Activated CD8-positive, alpha-beta T cell treated with anti-CD3 and anti-CD28 coated beads for 36 hours (primary cell): ENCODE results near the gene ARHGAP12. TPM values are rescaled to one million over a fixed set of nuclear protein-coding genes. Genes with fewer than 3 reads are reported as not detected.
"Not testable (repeated sequence)": the region's sequence is repeated elsewhere in the genome, so short reads cannot be mapped to it uniquely, and the experiment has no call there.

Source experiments
- ATAC-seq: fragments of 200-7000 bp; cut with Tn5 transposase; one replicate; pipeline ENCODE4 v1.10.0; 2021; ENCODE audit warnings: mild to moderate bottlenecking, moderate library complexity
- CTCF ChIA-PET: fragments of 350-600 bp; sonication (Branson Sonifier 250); formaldehyde crosslinking; loops from one replicate; lab custom pipeline; 2021; ENCODE audit warnings: antibody characterized with exemption; lab: Charles Lee
- POLR2A ChIA-PET: fragments of 350-600 bp; sonication (Branson Sonifier 250); formaldehyde crosslinking; loops from one replicate; lab custom pipeline; 2021; ENCODE audit warnings: antibody characterized with exemption; lab: Charles Lee
- DNase-seq: peaks from one replicate; pipeline ENCODE4 v3.0.0-alpha.2; 2020
- H3K27ac Mint-ChIP-seq: one replicate; pipeline ENCODE4 v1.8.0; 2021; ENCODE audit warnings: mild to moderate bottlenecking, mixed read lengths
- H3K27me3 Mint-ChIP-seq: one replicate; pipeline ENCODE4 v1.8.0; 2021; ENCODE audit warnings: mixed read lengths
- H3K36me3 Mint-ChIP-seq: one replicate; pipeline ENCODE4 v1.8.0; 2021; ENCODE audit warnings: low read depth, mixed read lengths
- H3K4me1 Mint-ChIP-seq: one replicate; pipeline ENCODE4 v1.8.0; 2021; ENCODE audit warnings: low read depth, mixed read lengths
- H3K4me3 Mint-ChIP-seq: one replicate; pipeline ENCODE4 v1.8.0; 2021; ENCODE audit warnings: mild to moderate bottlenecking, moderate library complexity, mixed read lengths
- H3K9me3 Mint-ChIP-seq: one replicate; pipeline ENCODE4 v1.8.0; 2021; ENCODE audit warnings: mixed read lengths
- CTCF ChIP-seq: fragments of 200-600 bp; IDR thresholded peaks from one replicate; pipeline ENCODE4 v1.8.0; 2022; ENCODE audit warnings: antibody characterized with exemption, mild to moderate bottlenecking
- intact Hi-C: fragments of 100-400 bp; cut with micrococcal nuclease; formaldehyde crosslinking; loops from one replicate; pipeline ENCODE4 v1.10.0; 2022
- total RNA-seq, 2 experiments: library from RNA; stranded (reverse); gene quantifications; one replicate each; pipeline ENCODE4 v1.2.3, GENCODE V29; 2021

ARHGAP12 gene
- total RNA-seq, 2 experiments from 2014 or later = 4.0 to 4.3 TPM

GRCh38 chr10:31974434-31975124 lies 45.9 kb upstream of the ARHGAP12 start:
- ChIA-PET POLR2A (no interaction called here), CTCF (no interaction called here)
- no peak overlapping the region for H3K27ac Mint-ChIP-seq
- TF ChIP-seq CTCF = no peak
- no peak for DNase-seq
- H3K4me1 Mint-ChIP-seq = peaks cover 20% of the 10 kb centered on the region
- H3K4me3 Mint-ChIP-seq = no peak overlapping the region
- ATAC-seq = no peak
- intact Hi-C loops = no loop called here
- H3K36me3 Mint-ChIP-seq = no peaks in the 10 kb centered on the region
- no peaks in the 10 kb centered on the region for H3K9me3 Mint-ChIP-seq
- H3K27me3 Mint-ChIP-seq = no peaks in the 10 kb centered on the region

DNA sequence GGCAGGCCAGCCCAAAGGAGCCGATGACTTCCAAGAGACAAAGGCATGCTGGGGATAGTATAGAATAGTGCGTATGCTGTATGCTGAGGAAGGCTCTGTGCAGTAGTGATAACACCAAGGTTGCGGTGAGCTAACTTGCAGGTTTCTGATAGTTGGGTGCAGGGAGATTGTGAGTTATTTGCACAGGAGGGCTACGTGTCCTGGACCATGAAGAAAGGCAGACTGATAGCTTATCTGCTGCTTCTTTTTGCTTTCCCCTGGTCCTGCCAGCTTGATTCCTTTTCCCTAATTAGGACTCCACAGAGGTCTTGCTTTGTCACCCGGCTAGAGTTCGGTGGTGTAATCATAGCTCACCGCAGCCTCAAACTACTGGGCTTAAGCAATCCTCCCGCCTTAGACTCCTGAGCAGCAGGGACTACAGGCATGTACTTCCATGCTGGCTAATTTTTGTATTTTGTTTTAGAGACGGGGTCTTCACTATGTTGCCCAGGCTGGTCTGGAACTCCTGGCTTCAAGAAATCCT lies 43.9 kb upstream of the ARHGAP12 start:
- H3K27me3 Mint-ChIP-seq = no peaks in the 10 kb centered on the region
- CTCF ChIA-PET = no interaction called here
- H3K9me3 Mint-ChIP-seq = no peaks in the 10 kb centered on the region
- peaks cover 15% of the 10 kb centered on the region for H3K4me1 Mint-ChIP-seq
- no peak for ATAC-seq
- DNase-seq = no peak
- H3K27ac Mint-ChIP-seq = no peak overlapping the region
- TF ChIP-seq CTCF = no peak
- POLR2A ChIA-PET = no interaction called here
- no peak overlapping the region for H3K4me3 Mint-ChIP-seq
- H3K36me3 Mint-ChIP-seq = no peaks in the 10 kb centered on the region
- intact Hi-C loops = no loop called here

- H3K36me3 Mint-ChIP-seq, POLR2A ChIA-PET, H3K4me1 Mint-ChIP-seq, DNase-seq, ATAC-seq, H3K9me3 Mint-ChIP-seq, H3K27ac Mint-ChIP-seq, H3K27me3 Mint-ChIP-seq, CTCF ChIA-PET, H3K4me3 Mint-ChIP-seq, intact Hi-C loops: not testable (repeated sequence)
These were observed 41.2 kb upstream of the ARHGAP12 start for GRCh38 chr10:31969847-31970246.

DNA sequence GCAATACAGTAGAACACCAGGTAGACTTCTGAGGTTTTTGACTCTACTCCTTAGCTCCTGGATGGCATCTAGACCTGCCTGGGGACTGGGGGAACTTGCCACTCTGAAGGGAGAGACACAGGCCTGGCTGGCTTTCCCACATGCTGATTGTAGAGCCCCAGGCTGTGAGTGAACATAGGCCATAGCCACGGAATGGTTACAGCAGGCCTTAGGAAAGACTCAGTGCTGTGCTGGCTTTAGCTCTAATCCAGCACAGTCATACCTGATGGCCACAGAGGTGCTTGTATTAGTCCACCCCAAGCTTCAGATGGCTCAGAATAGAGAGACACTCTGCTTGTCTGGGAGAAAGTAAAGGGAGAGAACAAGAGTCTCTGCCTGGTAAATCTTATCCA lies 35.0 kb upstream of the ARHGAP12 start:
- no peak overlapping the region for H3K27ac Mint-ChIP-seq
- CTCF ChIA-PET = no interaction called here
- peaks cover 14% of the 10 kb centered on the region for H3K4me1 Mint-ChIP-seq
- no peaks in the 10 kb centered on the region for H3K36me3 Mint-ChIP-seq
- ATAC-seq (no peak), DNase-seq (no peak)
- intact Hi-C loops = no loop called here
- no peaks in the 10 kb centered on the region for H3K9me3 Mint-ChIP-seq
- no peak overlapping the region for H3K4me3 Mint-ChIP-seq
- no peak for TF ChIP-seq CTCF
- H3K27me3 Mint-ChIP-seq = no peaks in the 10 kb centered on the region
- POLR2A ChIA-PET = no interaction called here

DNA sequence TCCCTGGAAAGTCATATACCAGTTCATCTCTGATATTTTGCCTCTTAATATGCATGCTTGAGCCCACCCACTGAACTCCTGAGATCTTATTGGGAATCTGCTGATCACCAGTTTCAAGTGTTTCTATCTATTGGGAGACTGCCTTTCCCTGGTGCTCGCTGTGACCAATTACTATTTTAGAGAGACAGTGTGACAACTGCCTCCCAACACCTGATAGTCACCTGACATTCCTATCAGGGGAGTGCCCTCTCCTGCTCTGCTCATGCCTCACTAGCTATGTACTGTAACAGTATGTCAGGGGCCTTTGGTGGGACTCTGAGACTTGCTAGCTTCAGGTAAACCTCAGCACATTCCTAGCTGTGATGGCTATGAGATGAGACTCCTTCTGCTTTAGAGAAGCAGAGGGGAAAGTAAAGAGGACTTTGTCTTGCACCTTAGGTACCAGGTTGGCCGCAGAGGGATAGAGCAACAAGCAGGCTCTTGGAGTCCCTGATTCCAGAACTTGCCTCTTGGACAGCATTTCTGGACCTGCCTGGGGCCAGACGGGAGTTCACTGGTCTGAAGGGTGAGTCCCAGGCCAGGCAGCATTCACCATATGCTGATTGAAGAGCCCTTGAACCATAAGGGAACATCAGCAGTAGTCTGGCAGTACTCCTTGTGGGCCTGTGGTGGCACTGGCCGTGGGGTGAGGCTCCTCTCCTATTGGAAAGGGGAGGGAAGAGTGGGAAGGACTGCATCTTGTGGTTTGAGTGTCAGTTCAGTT lies 34.4 kb upstream of the ARHGAP12 start:
- ChIA-PET POLR2A (no interaction called here), CTCF (no interaction called here)
- Mint-ChIP-seq H3K36me3 (no peaks in the 10 kb centered on the region), H3K4me1 (peaks cover 14% of the 10 kb centered on the region), H3K4me3 (no peak overlapping the region), H3K27me3 (no peaks in the 10 kb centered on the region), H3K27ac (no peak overlapping the region), H3K9me3 (no peaks in the 10 kb centered on the region)
- no peak for ATAC-seq
- intact Hi-C loops = no loop called here
- no peak for DNase-seq
- no peak for TF ChIP-seq CTCF
